A673 (cell line): ENCODE measurements around the gene PEX14. TPM values are rescaled to one million over a fixed set of nuclear protein-coding genes. Genes with fewer than 3 reads are reported as not detected.

Source experiments
- BruUV-seq: library from RNA; stranded (reverse); fragments of 400-500 nt; replicated peaks from 2 replicates; lab custom pipeline; 2021; lab: Mats Ljungman, UMichigan
- CTCF ChIA-PET: fragments of 300-600 bp; sonication (Branson Sonifier 250); formaldehyde crosslinking; loops from one replicate; lab custom pipeline; 2022; ENCODE audit warnings: antibody characterized with exemption; lab: Charles Lee
- POLR2A ChIA-PET: fragments of 300-600 bp; sonication (Branson Sonifier 250); formaldehyde crosslinking; loops from one replicate; lab custom pipeline; 2022; ENCODE audit warnings: antibody characterized with exemption; ENCODE audit not compliant: low non-redundant PET; lab: Charles Lee
- DNase-seq: peaks from one replicate; pipeline ENCODE4 v3.0.0-alpha.2; 2015; ENCODE audit warnings: low spot score
- H3K27ac ChIP-seq: fragments of 200-600 bp; sonication (generic); 2 replicates; pipeline ENCODE4 v1.5.1; 2016; ENCODE audit warnings: mixed run types, low read depth, mild to moderate bottlenecking, mixed read lengths, antibody characterized with exemption, low read length; ENCODE audit not compliant: poor library complexity, severe bottlenecking
- H3K27me3 ChIP-seq: fragments of 200-600 bp; sonication (generic); replicated peaks from 2 replicates; pipeline ENCODE4 v1.6.1; 2017; ENCODE audit warnings: mixed run types, low read depth, mild to moderate bottlenecking, mixed read lengths, antibody characterized with exemption, low read length; ENCODE audit not compliant: insufficient read depth, poor library complexity
- H3K36me3 ChIP-seq: fragments of 200-600 bp; sonication (generic); 2 replicates; pipeline ENCODE4 v1.6.1; 2016; ENCODE audit warnings: mixed run types, mild to moderate bottlenecking, mixed read lengths, antibody characterized with exemption, low read length; ENCODE audit not compliant: insufficient read depth, poor library complexity, severe bottlenecking
- H3K4me1 ChIP-seq: fragments of 200-600 bp; sonication (generic); 2 replicates; pipeline ENCODE4 v1.6.1; 2017; ENCODE audit warnings: mixed run types, mild to moderate bottlenecking, mixed read lengths, antibody characterized with exemption, low read length; ENCODE audit not compliant: insufficient read depth, poor library complexity, severe bottlenecking
- H3K4me3 ChIP-seq: fragments of 200-600 bp; sonication (generic); 2 replicates; pipeline ENCODE4 v1.5.1; 2016; ENCODE audit warnings: low read depth, mixed run types, mild to moderate bottlenecking, mixed read lengths, low read length; ENCODE audit not compliant: poor library complexity, severe bottlenecking
- H3K9me3 ChIP-seq: fragments of 200-600 bp; sonication (generic); 2 replicates; pipeline ENCODE4 v1.6.1; 2016; ENCODE audit warnings: mixed run types, low read depth, mild to moderate bottlenecking, mixed read lengths, antibody characterized with exemption, low read length; ENCODE audit not compliant: poor library complexity, severe bottlenecking
- CTCF ChIP-seq: fragments of 300-800, 200-600 bp; sonication (generic); conservative IDR thresholded peaks from 2 replicates; pipeline ENCODE4 v1.5.1; 2017; ENCODE audit warnings: low read depth, mild to moderate bottlenecking, antibody characterized with exemption, low read length, moderate library complexity, mixed read lengths
- EZH2 ChIP-seq: fragments of 200-600 bp; sonication (generic); IDR thresholded peaks from 2 replicates; pipeline ENCODE4 v1.6.1; 2017; ENCODE audit warnings: borderline replicate concordance, low read depth, mild to moderate bottlenecking, mixed read lengths, antibody characterized with exemption, low read length; ENCODE audit not compliant: poor library complexity, severe bottlenecking
- intact Hi-C: fragments of 100-400 bp; cut with micrococcal nuclease; formaldehyde crosslinking; loops from one replicate; pipeline ENCODE4 v1.10.0; 2022; ENCODE audit not compliant: unreplicated experiment
- total RNA-seq: library from RNA; stranded (reverse); gene quantifications from 2 replicates; pipeline ENCODE4 v1.2.3, GENCODE V29; 2021

PEX14 gene
- total RNA-seq, 1 experiment from 2014 or later = 26.8 TPM

GRCh38 chr1:10662824-10663677 is 188.3 kb downstream of the PEX14 start:
- BruUV-seq = no TSS peak
- no peak overlapping the region for H3K4me3 ChIP-seq
- TF ChIP-seq CTCF (no peak), EZH2 (no peak)
- H3K27ac ChIP-seq = peak overlapping the region; percentile 61
- no peaks in the 10 kb centered on the region for H3K36me3 ChIP-seq
- no peak for DNase-seq
- CTCF ChIA-PET = no interaction called here
- intact Hi-C loops = no loop called here
- no peaks in the 10 kb centered on the region for H3K9me3 ChIP-seq
- H3K27me3 ChIP-seq = no peaks in the 10 kb centered on the region
- H3K4me1 ChIP-seq = peaks cover 5% of the 10 kb centered on the region
- POLR2A ChIA-PET = no interaction called here

- CTCF ChIA-PET = no interaction called here
Observed at GRCh38 chr1:10663678-10664035, 188.9 kb downstream of the PEX14 start.

GRCh38 chr1:10664251-10664650 is 189.5 kb downstream of the PEX14 start:
- Histone ChIP-seq H3K27ac (no peak overlapping the region), H3K4me1 (peaks cover 5% of the 10 kb centered on the region), H3K27me3 (no peaks in the 10 kb centered on the region), H3K36me3 (no peaks in the 10 kb centered on the region), H3K4me3 (no peak overlapping the region), H3K9me3 (no peaks in the 10 kb centered on the region)
- no peak for TF ChIP-seq CTCF
- TF ChIP-seq EZH2 = no peak
- DNase-seq = no peak
- intact Hi-C loops = no loop called here
- ChIA-PET POLR2A (no interaction called here), CTCF (no interaction called here)
- no TSS peak for BruUV-seq

More at GRCh38 chr1:10663678-10664035, 188.9 kb downstream of the PEX14 start:
- no peak for TF ChIP-seq CTCF
- TF ChIP-seq EZH2 = no peak
- BruUV-seq = no TSS peak
- intact Hi-C loops = no loop called here
- no peaks in the 10 kb centered on the region for H3K36me3 ChIP-seq
- no peaks in the 10 kb centered on the region for H3K9me3 ChIP-seq
- H3K4me3 ChIP-seq = no peak overlapping the region
- H3K27me3 ChIP-seq = no peaks in the 10 kb centered on the region
- H3K4me1 ChIP-seq = peaks cover 5% of the 10 kb centered on the region
- POLR2A ChIA-PET = no interaction called here
- no peak for DNase-seq
- H3K27ac ChIP-seq = peak overlapping the region; percentile 61
